Lung (tissue), 12 donors: ENCODE data around the gene SDC1. TPM values are rescaled to one million over a fixed set of nuclear protein-coding genes. Genes with fewer than 3 reads are reported as not detected.

Experiments
- ATAC-seq: fragments of 200-7000 bp; cut with Tn5 transposase; one replicate; pipeline ENCODE4 v1.9.1; 2020; ENCODE audit warnings: moderate number of reproducible peaks; ENCODE audit not compliant: insufficient read depth, low FRiP score
- DNase-seq, 3 donors: peaks; one replicate each; pipeline ENCODE4 v3.0.0-alpha.2; 2013 to 2017
- H3K27ac ChIP-seq, 2 donors: one replicate each; pipeline ENCODE4 v1.5.1; 2013; ENCODE audit warnings: mild to moderate bottlenecking in 2 of 2, moderate library complexity in 2 of 2, control low read depth in 1 of 2, inconsistent platforms in 1 of 2, low read depth in 1 of 2, low read length in 1 of 2
- H3K27me3 ChIP-seq, 3 donors: one replicate each; pipeline ENCODE4 v1.5.1; 2013; ENCODE audit warnings: low read length in 2 of 3; ENCODE audit not compliant: control insufficient read depth in 3 of 3, insufficient read depth in 3 of 3
- H3K36me3 ChIP-seq, 4 donors: one replicate each; pipeline ENCODE4 v1.5.1; 2013; ENCODE audit warnings: low read length in 4 of 4, mild to moderate bottlenecking in 1 of 4, moderate library complexity in 1 of 4; ENCODE audit not compliant: control insufficient read depth in 4 of 4, insufficient read depth in 4 of 4
- H3K4me1 ChIP-seq, 5 donors: one replicate each; pipeline ENCODE4 v1.5.1; 2013; ENCODE audit warnings: low read length in 5 of 5, mild to moderate bottlenecking in 2 of 5, moderate library complexity in 1 of 5; ENCODE audit not compliant: control insufficient read depth in 5 of 5, insufficient read depth in 5 of 5
- H3K4me3 ChIP-seq: one replicate; pipeline ENCODE4 v1.5.1; 2013; ENCODE audit warnings: mild to moderate bottlenecking, control low read depth, moderate library complexity
- H3K9ac ChIP-seq, 2 donors: one replicate each; pipeline ENCODE4 v1.5.1; 2013; ENCODE audit warnings: low read length in 2 of 2, control low read depth in 1 of 2; ENCODE audit not compliant: insufficient read depth in 1 of 2
- H3K9me3 ChIP-seq, 4 donors: one replicate each; pipeline ENCODE4 v1.5.1; 2013; ENCODE audit warnings: low read length in 3 of 4, mild to moderate bottlenecking in 1 of 4, moderate library complexity in 1 of 4; ENCODE audit not compliant: control insufficient read depth in 4 of 4, insufficient read depth in 3 of 4
- WGBS, 2 donors: extraction: QIAGEN DNeasy Blood & Tissue Kit; methylation state at CpG; one replicate each; pipeline ENCODE4 v1.1.7; 2013; 5-methylcytosine and 5-hydroxymethylcytosine counted together
- polyA plus RNA-seq, 2 donors: library from polyadenylated mRNA; stranded (reverse); fragments of 200-250 nt; gene quantifications; one replicate each; pipeline ENCODE4 v1.2.1, GENCODE V29; 2013
- total RNA-seq, 2 donors: library from RNA; depleted of rRNA in 1 of 2; stranded (reverse); fragments of >200 nt in 1 of 2; gene quantifications; one replicate each; pipeline ENCODE4 v1.2.1, GENCODE V29; 2014 to 2021
- TF ChIP-seq, protein P1 (sequence below): IDR thresholded peaks from 2 replicates; pipeline ENCODE4 v1.5.1; 2012; ENCODE audit warnings: mild to moderate bottlenecking; ENCODE audit errors: control extremely low read depth, extremely low read depth
- donor health status: control.
- donor health status: control.
- donor health status: Bipolar disorder and iron deficiency.
- donor health status: healthy.
- donor health status: DM: yes; HTN: yes; CAD: no.

The SDC1 gene
- total and polyA plus RNA-seq, 4 donors: 94.1 to 234 (median 173) TPM

DNA sequence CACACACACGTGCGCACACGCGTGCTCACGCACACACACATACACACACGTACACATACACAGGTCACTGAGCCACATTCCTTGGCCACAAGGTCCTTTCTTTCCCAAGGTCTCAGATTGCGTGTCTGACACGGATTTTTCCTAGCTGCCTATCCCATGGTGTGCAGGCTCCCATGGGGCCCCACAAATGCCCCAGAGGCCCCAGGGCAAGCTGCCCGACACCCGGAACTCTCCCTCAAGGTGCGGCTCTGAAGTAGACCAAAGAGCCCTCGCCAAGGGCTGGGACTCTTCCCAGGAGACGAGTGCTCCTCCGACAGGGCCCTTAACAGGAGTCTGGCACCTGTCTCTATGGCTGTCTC is 46.7 kb downstream of the SDC1 start:
- Histone ChIP-seq H3K4me3 (no peak overlapping the region), H3K27ac (peak overlapping the region in 1 of 2 donors; percentile 91), H3K9ac (no peak overlapping the region), H3K4me1 (peaks cover 0 to 30% (median 0%) of the 10 kb centered on the region in 5 donors), H3K9me3 (no peaks in the 10 kb centered on the region), H3K27me3 (no peaks in the 10 kb centered on the region), H3K36me3 (no peaks in the 10 kb centered on the region)
- TF ChIP-seq, protein P1, sequence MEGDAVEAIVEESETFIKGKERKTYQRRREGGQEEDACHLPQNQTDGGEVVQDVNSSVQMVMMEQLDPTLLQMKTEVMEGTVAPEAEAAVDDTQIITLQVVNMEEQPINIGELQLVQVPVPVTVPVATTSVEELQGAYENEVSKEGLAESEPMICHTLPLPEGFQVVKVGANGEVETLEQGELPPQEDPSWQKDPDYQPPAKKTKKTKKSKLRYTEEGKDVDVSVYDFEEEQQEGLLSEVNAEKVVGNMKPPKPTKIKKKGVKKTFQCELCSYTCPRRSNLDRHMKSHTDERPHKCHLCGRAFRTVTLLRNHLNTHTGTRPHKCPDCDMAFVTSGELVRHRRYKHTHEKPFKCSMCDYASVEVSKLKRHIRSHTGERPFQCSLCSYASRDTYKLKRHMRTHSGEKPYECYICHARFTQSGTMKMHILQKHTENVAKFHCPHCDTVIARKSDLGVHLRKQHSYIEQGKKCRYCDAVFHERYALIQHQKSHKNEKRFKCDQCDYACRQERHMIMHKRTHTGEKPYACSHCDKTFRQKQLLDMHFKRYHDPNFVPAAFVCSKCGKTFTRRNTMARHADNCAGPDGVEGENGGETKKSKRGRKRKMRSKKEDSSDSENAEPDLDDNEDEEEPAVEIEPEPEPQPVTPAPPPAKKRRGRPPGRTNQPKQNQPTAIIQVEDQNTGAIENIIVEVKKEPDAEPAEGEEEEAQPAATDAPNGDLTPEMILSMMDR: no peak
- 76 to 86% methylated on average over 14 of the region's 14 CpGs for WGBS, 2 donors
- ATAC-seq: peak; percentile 54
- DNase-seq: peak in 1 of 3 donors; percentile 18

DNA sequence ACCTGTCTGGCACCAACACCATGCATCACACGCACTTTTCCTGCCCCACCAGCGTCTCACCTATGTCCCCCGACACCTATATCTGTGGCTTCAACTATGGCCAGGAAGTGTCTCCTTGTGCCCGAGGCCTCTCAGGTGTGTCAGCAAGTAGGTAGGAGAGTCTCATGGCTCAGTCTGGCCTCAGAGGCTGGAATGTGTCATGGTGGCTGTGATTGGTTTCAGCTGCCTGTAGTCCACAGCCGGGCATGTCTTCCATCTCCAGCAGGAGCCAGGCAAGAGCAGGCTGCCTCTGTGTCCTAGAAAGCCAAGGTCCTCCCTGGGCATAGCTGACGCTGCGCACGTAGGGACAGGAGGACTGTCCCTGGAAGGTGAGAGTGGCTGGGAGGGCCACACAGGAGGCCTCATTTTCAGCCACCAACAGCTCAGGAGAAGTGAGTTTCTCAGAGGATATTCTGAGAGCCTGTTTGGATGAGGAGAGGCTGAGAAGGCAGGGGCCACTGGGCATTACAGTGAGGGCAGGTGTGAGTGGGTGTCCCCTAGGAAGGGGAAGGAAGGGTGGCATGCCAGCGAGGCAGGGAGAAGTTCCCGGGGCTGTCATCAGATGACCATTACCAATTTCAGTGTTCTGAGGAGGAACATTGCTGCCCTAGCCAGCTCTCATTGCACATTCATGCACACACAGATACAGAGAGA is 47.2 kb downstream of the SDC1 start:
- peaks cover 0 to 34% (median 0%) of the 10 kb centered on the region in 5 donors for H3K4me1 ChIP-seq
- no peak overlapping the region for H3K9ac ChIP-seq
- DNase-seq: peak in 1 of 3 donors; percentile 15
- 74 to 77% methylated on average over 10 of the region's 10 CpGs for WGBS, 2 donors
- H3K36me3 ChIP-seq: no peaks in the 10 kb centered on the region
- H3K27me3 ChIP-seq: no peaks in the 10 kb centered on the region
- TF ChIP-seq, protein P1: no peak
- ATAC-seq: no peak
- no peaks in the 10 kb centered on the region for H3K9me3 ChIP-seq
- H3K4me3 ChIP-seq: no peak overlapping the region
- peak overlapping the region in 1 of 2 donors; percentile 91 for H3K27ac ChIP-seq

DNA sequence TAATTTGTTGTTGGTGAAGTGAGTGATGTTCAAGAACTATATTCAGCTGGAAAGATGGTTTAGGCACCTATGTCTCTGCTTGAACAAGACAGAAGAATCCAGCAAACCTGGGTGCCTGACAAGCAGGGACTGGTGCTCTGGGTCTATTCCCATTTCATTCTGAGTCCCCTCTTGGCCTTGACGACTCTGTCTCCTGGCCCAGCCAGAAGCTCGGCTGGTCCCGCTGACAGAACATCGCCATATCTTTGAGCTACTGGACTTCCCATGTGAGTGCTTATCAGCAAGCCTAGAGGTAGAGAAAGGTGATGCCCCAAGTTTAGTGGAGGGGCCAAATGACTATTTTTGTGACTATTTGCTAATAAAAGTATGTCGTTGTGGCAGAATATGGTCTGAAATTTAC is 48.2 kb downstream of the SDC1 start:
- H3K4me1 ChIP-seq: peaks cover 0 to 40% (median 7%) of the 10 kb centered on the region in 5 donors
- no peak for ATAC-seq
- no peaks in the 10 kb centered on the region for H3K36me3 ChIP-seq
- H3K9me3 ChIP-seq: no peaks in the 10 kb centered on the region
- no peak overlapping the region for H3K4me3 ChIP-seq
- WGBS, 2 donors: 94% methylated on average over 5 of the region's 5 CpGs
- TF ChIP-seq, protein P1: no peak
- no peak for DNase-seq
- H3K27ac ChIP-seq: peak overlapping the region in 1 of 2 donors; percentile 20
- no peaks in the 10 kb centered on the region for H3K27me3 ChIP-seq
- H3K9ac ChIP-seq: no peak overlapping the region
